GM23338 (cell line): ENCODE measurements around the gene SLC35F4. TPM values are rescaled to one million over a fixed set of nuclear protein-coding genes. Genes with fewer than 3 reads are reported as not detected.

Experiments
- ATAC-seq: fragments of 200-7000 bp; cut with Tn5 transposase; 3 replicates; pipeline ENCODE4 v1.9.1; 2020
- DNase-seq: peaks from one replicate; pipeline ENCODE4 v3.0.0-alpha.2; 2015; ENCODE audit warnings: low spot score
- H2AFZ ChIP-seq: fragments of 200-600 bp; sonication (generic); 2 replicates; pipeline ENCODE4 v1.8.0; 2016; ENCODE audit warnings: antibody characterized with exemption, mild to moderate bottlenecking, moderate library complexity
- H3F3A ChIP-seq: fragments of 200-600 bp; sonication (generic); replicated peaks from 2 replicates; pipeline ENCODE4 v1.8.0; 2017; ENCODE audit warnings: antibody characterized with exemption, mixed run types, low read depth
- H3K27ac ChIP-seq: fragments of 200-600 bp; sonication (generic); 2 replicates; pipeline ENCODE4 v1.6.1; 2016; ENCODE audit warnings: low read depth
- H3K27me3 ChIP-seq: fragments of 200-600 bp; sonication (generic); 2 replicates; pipeline ENCODE4 v1.8.0; 2016; ENCODE audit warnings: mild to moderate bottlenecking, mixed run types, moderate library complexity; ENCODE audit not compliant: insufficient read depth
- H3K36me3 ChIP-seq: fragments of 200-600 bp; sonication (generic); 2 replicates; pipeline ENCODE4 v1.8.0; 2016; ENCODE audit warnings: mild to moderate bottlenecking; ENCODE audit not compliant: insufficient read depth
- H3K4me1 ChIP-seq: fragments of 200-600 bp; sonication (generic); 2 replicates; pipeline ENCODE4 v1.8.0; 2016; ENCODE audit warnings: mild to moderate bottlenecking, moderate library complexity; ENCODE audit not compliant: insufficient read depth
- H3K4me2 ChIP-seq: fragments of 200-600 bp; sonication (generic); 2 replicates; pipeline ENCODE4 v1.7.1; 2017; ENCODE audit warnings: mixed run types
- H3K4me3 ChIP-seq: fragments of 200-600 bp; sonication (generic); 2 replicates; pipeline ENCODE4 v1.6.1; 2016; ENCODE audit warnings: mixed run types
- H3K79me2 ChIP-seq: fragments of 200-600 bp; sonication (generic); replicated peaks from 2 replicates; pipeline ENCODE4 v1.8.0; 2017; ENCODE audit warnings: mild to moderate bottlenecking; ENCODE audit not compliant: insufficient read depth
- H3K9me2 ChIP-seq: fragments of 200-600 bp; sonication (generic); 2 replicates; pipeline ENCODE4 v1.8.0; 2017; ENCODE audit not compliant: insufficient read depth
- H4K20me1 ChIP-seq: fragments of 200-600 bp; sonication (generic); replicated peaks from 2 replicates; pipeline ENCODE4 v1.8.0; 2017; ENCODE audit warnings: mild to moderate bottlenecking; ENCODE audit not compliant: insufficient read depth
- H3K27ac Mint-ChIP-seq: 2 replicates; pipeline ENCODE4 v1.8.0; 2020; ENCODE audit warnings: inconsistent platforms, mild to moderate bottlenecking, moderate library complexity, mixed read lengths
- H3K27me3 Mint-ChIP-seq: 3 replicates; pipeline ENCODE4 v1.8.0; 2022; ENCODE audit warnings: low read depth, mild to moderate bottlenecking, moderate library complexity, mixed read lengths, inconsistent platforms; ENCODE audit not compliant: insufficient read depth, poor library complexity
- H3K36me3 Mint-ChIP-seq: 3 replicates; pipeline ENCODE4 v1.8.0; 2021; ENCODE audit warnings: low read depth, mild to moderate bottlenecking, inconsistent platforms, moderate library complexity, mixed read lengths
- H3K4me1 Mint-ChIP-seq: 3 replicates; pipeline ENCODE4 v1.8.0; 2020; ENCODE audit warnings: mild to moderate bottlenecking, inconsistent platforms, mixed read lengths
- H3K4me3 Mint-ChIP-seq: 3 replicates; pipeline ENCODE4 v1.8.0; 2021; ENCODE audit warnings: moderate library complexity, mild to moderate bottlenecking, inconsistent platforms, mixed read lengths
- H3K9me3 Mint-ChIP-seq: 3 replicates; pipeline ENCODE4 v1.8.0; 2020; ENCODE audit warnings: moderate library complexity, mild to moderate bottlenecking, inconsistent platforms, mixed read lengths
- CREB1 ChIP-seq: fragments of 250-450 bp; sonication (Bioruptor Pico); IDR thresholded peaks from 2 replicates; pipeline ENCODE4 v1.5.0; 2020; ENCODE audit warnings: low read depth, mild to moderate bottlenecking, moderate library complexity
- CTCF ChIP-seq, 2 experiments: fragments of 200-600 bp in 1 of 2; sonication (generic) in 1 of 2; conservative IDR thresholded peaks; 2 replicates each; pipeline versions ENCODE4 v1.5.1 to v1.6.1; 2016 to 2017; ENCODE audit warnings: antibody characterized with exemption in 2 of 2, low read depth in 2 of 2, mild to moderate bottlenecking in 2 of 2, moderate library complexity in 1 of 2
- ETS1 ChIP-seq: IDR thresholded peaks from 2 replicates; pipeline ENCODE4 v1.6.1; 2016; ENCODE audit warnings: antibody characterized with exemption
- EZH2 ChIP-seq: fragments of 200-600 bp; sonication (generic); IDR thresholded peaks from one replicate; pipeline ENCODE4 v1.8.0; 2017; ENCODE audit warnings: antibody characterized with exemption, mild to moderate bottlenecking, low read depth; ENCODE audit not compliant: unreplicated experiment
- EZH2phosphoT487 ChIP-seq: fragments of 200-600 bp; sonication (generic); IDR thresholded peaks from one replicate; pipeline ENCODE4 v1.8.1; 2018; ENCODE audit warnings: antibody characterized with exemption; ENCODE audit not compliant: unreplicated experiment
- JUNB ChIP-seq: IDR thresholded peaks from one replicate; pipeline ENCODE4 v1.6.1; 2016; ENCODE audit warnings: antibody characterized with exemption; ENCODE audit not compliant: unreplicated experiment
- NANOG ChIP-seq: IDR thresholded peaks from 2 replicates; pipeline ENCODE4 v1.6.1; 2016; ENCODE audit warnings: antibody characterized with exemption, borderline replicate concordance
- POLR2AphosphoS5 ChIP-seq: IDR thresholded peaks from 2 replicates; pipeline ENCODE4 v1.6.1; 2016; ENCODE audit warnings: antibody characterized with exemption, low read depth
- REST ChIP-seq: IDR thresholded peaks from one replicate; pipeline ENCODE4 v1.6.1; 2018; ENCODE audit warnings: antibody characterized with exemption; ENCODE audit not compliant: unreplicated experiment
- STAT1 ChIP-seq: IDR thresholded peaks from one replicate; pipeline ENCODE4 v1.6.1; 2016; ENCODE audit warnings: antibody characterized with exemption; ENCODE audit not compliant: unreplicated experiment
- ZNF114 ChIP-seq: fragments of 250-450 bp; sonication (Bioruptor Pico); IDR thresholded peaks from 2 replicates; pipeline ENCODE4 v1.5.0; 2020; ENCODE audit warnings: mild to moderate bottlenecking, moderate library complexity
- ZNF331 ChIP-seq: fragments of 250-450 bp; sonication (Bioruptor Pico); IDR thresholded peaks from 2 replicates; pipeline ENCODE4 v1.5.0; 2020; ENCODE audit warnings: low read depth, mild to moderate bottlenecking, moderate library complexity
- ZNF462 ChIP-seq: fragments of 250-450 bp; sonication (Bioruptor Pico); IDR thresholded peaks from 2 replicates; pipeline ENCODE4 v1.5.0; 2020; ENCODE audit warnings: mild to moderate bottlenecking, moderate library complexity
- long read RNA-seq: library from polyadenylated mRNA; unstranded; transcript quantifications from one replicate; pipeline ENCODE4 v2.0.0, GENCODE V29; 2020; ENCODE audit not compliant: unreplicated experiment
- polyA plus RNA-seq: library from polyadenylated mRNA; unstranded; fragments of >200 nt; fragmentation: Nextera tagmentation; extraction: Ambion mirVana; gene quantifications from 2 replicates; pipeline ENCODE4 v1.2.1, GENCODE V29; 2016
- total RNA-seq: library from RNA; depleted of rRNA; stranded (reverse); fragments of >200 nt; shearing (Covaris generic); gene quantifications from 2 replicates; pipeline ENCODE4 v1.2.3, GENCODE V29; 2014; rRNA removed

The SLC35F4 gene
- total RNA-seq (not detected in 2 replicates), polyA plus RNA-seq (0.10 and 0.23 TPM in 2 replicates)
- long read RNA-seq, result 0 reads

GRCh38 chr14:57865403-57866198 lies at the start of gene SLC35F4:
TSS of gene SLC35F4 (minus strand) at chr14:57866092.
- ATAC-seq, result peak; percentile 93
- H3K27me3 Mint-ChIP-seq, result peaks cover 13% of the 10 kb centered on the region

More at GRCh38 chr14:57865403-57866198, at the start of gene SLC35F4:
- H3K27ac Mint-ChIP-seq, result no peak within 1 kb of the TSS
- H3K4me1 Mint-ChIP-seq, result peaks cover 20% of the 10 kb centered on the region; the same call in 2 of the 3 replicates
- H3K36me3 Mint-ChIP-seq, result no peaks in the 10 kb centered on the region
- no peak for TF ChIP-seq ZNF114 (CRISPR knock-in tag)
- no peak for TF ChIP-seq STAT1
- no peak for TF ChIP-seq ZNF462 (CRISPR knock-in tag)
- TF ChIP-seq EZH2, result no peak
- TF ChIP-seq POLR2AphosphoS5, result no peak
- TF ChIP-seq CTCF (conservative IDR thresholded peaks at IDR 0.05; ENCODE audit: low read depth in 2 of 2), result peak; percentile 18 to 37; a peak in 2 of 4 replicates
- no peak for TF ChIP-seq NANOG
- no peak for TF ChIP-seq EZH2phosphoT487
- no peak for TF ChIP-seq ZNF331 (CRISPR knock-in tag)
- no peak for TF ChIP-seq JUNB
- peak; percentile 43; the same call in 1 of the 2 replicates for TF ChIP-seq CREB1 (CRISPR knock-in tag)
- TF ChIP-seq REST, result peak; percentile 97
- TF ChIP-seq ETS1, result peak; percentile 57; the same call in 1 of the 2 replicates
- peak within 1 kb of the TSS; percentile 78 for H3K4me3 Mint-ChIP-seq
- Histone ChIP-seq H3K27ac (no peak within 1 kb of the TSS), H3K4me2 (peak within 1 kb of the TSS; percentile 92), H4K20me1 (no peaks in the 10 kb centered on the region), H3K4me1 (peaks cover 18% of the 10 kb centered on the region), H3K27me3 (peaks cover 40% of the 10 kb centered on the region), H3K9me2 (peaks cover 3% of the 10 kb centered on the region; the same call in 1 of the 2 replicates), H3F3A (no peaks in the 10 kb centered on the region), H3K79me2 (no peaks in the 10 kb centered on the region), H3K36me3 (no peaks in the 10 kb centered on the region), H3K4me3 (peak within 1 kb of the TSS; percentile 80), H2AFZ (peak within 1 kb of the TSS; percentile 84)
- DNase-seq, result peak; percentile 96
- no peaks in the 10 kb centered on the region for H3K9me3 Mint-ChIP-seq
